Astrocyte of the hippocampus (primary cell): Measurements from ENCODE around the gene FAM151B.
"Not testable (repeated sequence)": the region's sequence is repeated elsewhere in the genome, so short reads cannot be mapped to it uniquely, and the experiment has no call there.

Source experiments
- DNase-seq: peaks from one replicate; pipeline ENCODE4 v3.0.0; 2011; ENCODE audit warnings: low read depth, low spot score

Gene FAM151B

GRCh38 chr5:80503641-80504040, 15.7 kb downstream of the FAM151B start:
- no peak for DNase-seq

- no peak for DNase-seq
Observed at GRCh38 chr5:80504833-80505232, 16.9 kb downstream of the FAM151B start.

- no peak for DNase-seq
Observed at GRCh38 chr5:80507663-80508062, 19.8 kb downstream of the FAM151B start.

- no peak for DNase-seq
Observed at GRCh38 chr5:80508844-80509243, 20.9 kb downstream of the FAM151B start.

- DNase-seq = no peak
Observed at GRCh38 chr5:80509362-80509761, 21.5 kb downstream of the FAM151B start.

- peak; percentile 79 for DNase-seq
Observed at GRCh38 chr5:80516826-80517225, 28.9 kb downstream of the FAM151B start.

- DNase-seq = no peak
Observed at GRCh38 chr5:80540691-80541090, 52.8 kb downstream of the FAM151B start.

GRCh38 chr5:80541392-80541791, 53.5 kb downstream of the FAM151B start:
- no peak for DNase-seq

GRCh38 chr5:80554646-80555045, 66.7 kb downstream of the FAM151B start:
- no peak for DNase-seq

GRCh38 chr5:80555099-80555498, 67.2 kb downstream of the FAM151B start:
- DNase-seq = no peak

GRCh38 chr5:80559244-80559643, 71.3 kb downstream of the FAM151B start:
- DNase-seq = no peak

- peak; percentile 20 for DNase-seq
Observed at GRCh38 chr5:80565330-80565729, 77.4 kb downstream of the FAM151B start.

- DNase-seq = no peak
Observed at GRCh38 chr5:80566711-80567259, 78.9 kb downstream of the FAM151B start.

- no peak for DNase-seq
Observed at GRCh38 chr5:80568251-80568650, 80.4 kb downstream of the FAM151B start.

- peak; percentile 35 for DNase-seq
Observed at GRCh38 chr5:80569086-80569960, 81.4 kb downstream of the FAM151B start.

- peak; percentile 55 for DNase-seq
Observed at GRCh38 chr5:80569961-80570786, 82.3 kb downstream of the FAM151B start, which contains the start of gene ANKRD34B. Gene ANKRD34B, minus strand, starts transcription at chr5:80570280. Its CDS starts 10,261 bp downstream, at chr5:80560019.

GRCh38 chr5:80573062-80573461, 85.2 kb downstream of the FAM151B start:
- no peak for DNase-seq

GRCh38 chr5:80576383-80576782, 88.5 kb downstream of the FAM151B start:
- DNase-seq = no peak

GRCh38 chr5:80577707-80578106, 89.8 kb downstream of the FAM151B start:
- DNase-seq = no peak

- no peak for DNase-seq
Observed at GRCh38 chr5:80579050-80579449, 91.2 kb downstream of the FAM151B start.

GRCh38 chr5:80580291-80580690, 92.4 kb downstream of the FAM151B start:
- not testable (repeated sequence) for DNase-seq

GRCh38 chr5:80584770-80585169, 96.9 kb downstream of the FAM151B start:
- no peak for DNase-seq
